B cell (primary cell): ENCODE results near the gene MED13. TPM values are rescaled to one million over a fixed set of nuclear protein-coding genes. Genes with fewer than 3 reads are reported as not detected.

Source experiments
- ATAC-seq: fragments of 200-7000 bp; cut with Tn5 transposase; one replicate; pipeline ENCODE4 v1.10.0; 2021; ENCODE audit warnings: low read depth, mild to moderate bottlenecking, moderate number of reproducible peaks, moderate library complexity
- CTCF ChIA-PET: fragments of 350-600 bp; sonication (Branson Sonifier 250); formaldehyde crosslinking; loops from one replicate; lab custom pipeline; 2021; ENCODE audit warnings: antibody characterized with exemption, inconsistent platforms; lab: Charles Lee
- POLR2A ChIA-PET: fragments of 350-600 bp; sonication (Branson Sonifier 250); formaldehyde crosslinking; loops from one replicate; lab custom pipeline; 2021; ENCODE audit warnings: antibody characterized with exemption; lab: Charles Lee
- DNase-seq: peaks from one replicate; pipeline ENCODE4 v3.0.0; 2013
- H2AFZ ChIP-seq: 2 replicates; pipeline ENCODE4 v1.6.1; 2012; ENCODE audit warnings: mild to moderate bottlenecking, low read depth, low read length; ENCODE audit not compliant: insufficient read depth, poor library complexity, severe bottlenecking
- H3K27ac ChIP-seq, 2 donors: 1 replicate in 1 of 2; 2 replicates in 1 of 2; pipeline ENCODE4 v1.5.1; 2012 to 2013; ENCODE audit warnings: low read length in 2 of 2, mild to moderate bottlenecking in 2 of 2, moderate library complexity in 1 of 2
- H3K27me3 ChIP-seq, 4 experiments: fragments of 200-600 bp in 1 of 4; sonication (generic) in 1 of 4; replicated peaks in 1 of 4; 1 replicate in 2 of 4; 2 replicates in 2 of 4; pipeline versions ENCODE4 v1.6.1 to v1.7.0; 2013 to 2016; ENCODE audit warnings: low read length in 3 of 4, mild to moderate bottlenecking in 2 of 4, mixed read lengths in 1 of 4, moderate library complexity in 1 of 4; ENCODE audit not compliant: insufficient read depth in 4 of 4, control insufficient read depth in 3 of 4; ENCODE audit errors: control extremely low read depth in 1 of 4
- H3K36me3 ChIP-seq, 2 experiments: replicated peaks in 1 of 2; 1 replicate in 1 of 2; 2 replicates in 1 of 2; pipeline versions ENCODE4 v1.6.1 to v1.7.1; 2013; ENCODE audit warnings: low read length in 1 of 2; ENCODE audit not compliant: insufficient read depth in 2 of 2, control insufficient read depth in 1 of 2; ENCODE audit errors: control extremely low read depth in 1 of 2, extremely low read depth in 1 of 2
- H3K4me1 ChIP-seq, 2 donors: fragments of 200-600 bp in 1 of 2; sonication (generic) in 1 of 2; 1 replicate in 1 of 2; 2 replicates in 1 of 2; pipeline versions ENCODE4 v1.5.1 to v1.6.1; 2013 to 2017; ENCODE audit warnings: low read length in 2 of 2; ENCODE audit not compliant: control insufficient read depth in 2 of 2, insufficient read depth in 2 of 2
- H3K4me2 ChIP-seq: replicated peaks from 2 replicates; pipeline ENCODE3; 2012; ENCODE audit warnings: mild to moderate bottlenecking, low read depth, low read length; ENCODE audit not compliant: poor library complexity, severe bottlenecking
- H3K4me3 ChIP-seq, 5 experiments: fragments of 200-600 bp in 1 of 5; sonication (generic) in 1 of 5; 1 replicate in 3 of 5; 2 replicates in 2 of 5; pipeline versions ENCODE4 v1.5.1 to v1.7.0; 2011 to 2016; ENCODE audit warnings: low read length in 4 of 5, mild to moderate bottlenecking in 4 of 5, low read depth in 2 of 5, control low read depth in 1 of 5, moderate library complexity in 1 of 5; ENCODE audit not compliant: insufficient read depth in 1 of 5; ENCODE audit errors: control extremely low read depth in 1 of 5, extremely low read depth in 1 of 5
- H3K79me2 ChIP-seq: fragments of 200-600 bp; sonication (generic); one replicate; pipeline ENCODE4 v1.6.0; 2016; ENCODE audit warnings: low read length; ENCODE audit not compliant: control insufficient read depth, insufficient read depth
- H3K9ac ChIP-seq: fragments of 200-600 bp; sonication (generic); 2 replicates; pipeline ENCODE4 v1.6.1; 2017; ENCODE audit warnings: mild to moderate bottlenecking, low read length, moderate library complexity
- H3K9me3 ChIP-seq, 3 donors: one replicate each; pipeline versions ENCODE4 v1.6.1 to v1.7.1; 2013; ENCODE audit warnings: low read length in 2 of 3; ENCODE audit not compliant: control insufficient read depth in 2 of 3, insufficient read depth in 1 of 3; ENCODE audit errors: control extremely low read depth in 1 of 3
- H4K20me1 ChIP-seq: 2 replicates; pipeline ENCODE4 v1.6.0; 2012; ENCODE audit warnings: mild to moderate bottlenecking, low read length; ENCODE audit not compliant: insufficient read depth, control insufficient read depth, poor library complexity, severe bottlenecking
- H3K27ac Mint-ChIP-seq: one replicate; pipeline ENCODE4 v1.8.0; 2021; ENCODE audit warnings: mixed read lengths
- H3K27me3 Mint-ChIP-seq: one replicate; pipeline ENCODE4 v1.8.0; 2021; ENCODE audit warnings: mixed read lengths
- H3K4me1 Mint-ChIP-seq: one replicate; pipeline ENCODE4 v1.8.0; 2021; ENCODE audit warnings: mixed read lengths
- H3K4me3 Mint-ChIP-seq: one replicate; pipeline ENCODE4 v1.8.0; 2021; ENCODE audit warnings: mixed read lengths
- H3K9me3 Mint-ChIP-seq: one replicate; pipeline ENCODE4 v1.8.0; 2022; ENCODE audit warnings: mixed read lengths; ENCODE audit not compliant: insufficient read depth
- CTCF ChIP-seq: fragments of 200-600 bp; IDR thresholded peaks from one replicate; pipeline ENCODE4 v1.8.0; 2022; ENCODE audit warnings: antibody characterized with exemption, mild to moderate bottlenecking
- EZH2 ChIP-seq: IDR thresholded peaks from 2 replicates; pipeline ENCODE4 v1.6.1; 2012; ENCODE audit warnings: borderline replicate concordance, low read depth, mild to moderate bottlenecking, moderate library complexity, low read length; ENCODE audit not compliant: insufficient read depth, poor library complexity, severe bottlenecking
- WGBS: methylation state at CpG from one replicate; pipeline ENCODE4 v1.1.5; 2013; ENCODE audit warnings: missing lambda C conversion rate; ENCODE audit not compliant: insufficient coverage; 5-methylcytosine and 5-hydroxymethylcytosine counted together
- intact Hi-C: fragments of 100-400 bp; cut with micrococcal nuclease; formaldehyde crosslinking; loops from one replicate; pipeline ENCODE4 v1.10.0; 2022
- polyA plus RNA-seq: library from polyadenylated mRNA; depleted of rRNA; stranded (reverse); fragments of >200 nt; gene quantifications from 2 replicates; pipeline ENCODE4 v1.2.3, GENCODE V29; 2012
- total RNA-seq, 2 donors: library from RNA; stranded (reverse); fragments of 120-200 nt in 1 of 2; gene quantifications; 1 replicate in 1 of 2; 2 replicates in 1 of 2; pipeline versions ENCODE4 v1.2.3 to v1.2.4, GENCODE V29; 2013 to 2022

MED13 gene
- total and polyA plus RNA-seq, 2 donors (not counting 1 experiment from before 2014, with no cell fraction given): 17.3 to 120 TPM

- peak overlapping the region in 1 of 2 donors; percentile 51 for H3K27ac ChIP-seq
- ChIA-PET CTCF (interaction anchor here (0.7 kb wide), 1 partner anchor 8 kb away, joined by 3 read pairs; no protein-coding TSS in a partner anchor), POLR2A (no interaction called here)
- no peaks in the 10 kb centered on the region for H3K27me3 Mint-ChIP-seq
- H3K4me1 ChIP-seq: peaks cover 0 to 7% of the 10 kb centered on the region in 2 donors
- H3K27ac Mint-ChIP-seq: peak overlapping the region; percentile 64
- H4K20me1 ChIP-seq: no peaks in the 10 kb centered on the region
- H3K4me1 Mint-ChIP-seq: peaks cover 5% of the 10 kb centered on the region
- H3K9me3 ChIP-seq: no peaks in the 10 kb centered on the region
- no CpG with 5 or more reads among the region's 5 CpGs for WGBS
- peak overlapping the region; percentile 59 for H3K4me3 Mint-ChIP-seq
- no peak for TF ChIP-seq CTCF
- TF ChIP-seq EZH2: no peak
- peaks cover 2 to 38% of the 10 kb centered on the region in 2 experiments for H3K36me3 ChIP-seq
- H3K9ac ChIP-seq: peak overlapping the region; percentile 31
- peak overlapping the region in 3 of 5 experiments; percentile 21 to 49 (median 39) for H3K4me3 ChIP-seq
- intact Hi-C loops: no loop called here
- no peaks in the 10 kb centered on the region for H3K27me3 ChIP-seq
- ATAC-seq (peak; percentile 51), DNase-seq (peak; percentile 53)
- no peaks in the 10 kb centered on the region for H3K79me2 ChIP-seq
- no peaks in the 10 kb centered on the region for H3K9me3 Mint-ChIP-seq
- peak overlapping the region; percentile 60 for H2AFZ ChIP-seq
- H3K4me2 ChIP-seq: peak overlapping the region; percentile 57
Observed at GRCh38 chr17:61904094-61904710, 160.9 kb downstream of the MED13 start.

GRCh38 chr17:61903251-61903650, 161.8 kb downstream of the MED13 start:
- Histone ChIP-seq H3K79me2 (no peaks in the 10 kb centered on the region), H4K20me1 (no peaks in the 10 kb centered on the region), H3K27me3 (no peaks in the 10 kb centered on the region), H3K9ac (no peak overlapping the region), H3K4me1 (peaks cover 0 to 7% of the 10 kb centered on the region in 2 donors), H2AFZ (no peak overlapping the region), H3K27ac (no peak overlapping the region), H3K36me3 (peaks cover under 1 to 39% of the 10 kb centered on the region in 2 experiments), H3K4me3 (no peak overlapping the region), H3K4me2 (no peak overlapping the region), H3K9me3 (no peaks in the 10 kb centered on the region)
- no peaks in the 10 kb centered on the region for H3K9me3 Mint-ChIP-seq
- peaks cover 5% of the 10 kb centered on the region for H3K4me1 Mint-ChIP-seq
- no peak overlapping the region for H3K4me3 Mint-ChIP-seq
- TF ChIP-seq CTCF (no peak), EZH2 (no peak)
- DNase-seq (no peak), ATAC-seq (no peak)
- intact Hi-C loops: no loop called here
- H3K27me3 Mint-ChIP-seq: no peaks in the 10 kb centered on the region
- no CpG with 5 or more reads among the region's 3 CpGs for WGBS
- POLR2A ChIA-PET: no interaction called here
- CTCF ChIA-PET: interaction anchor here (0.7 kb wide), 1 partner anchor 706 kb away, joined by 3 read pairs; no protein-coding TSS in a partner anchor
- H3K27ac Mint-ChIP-seq: no peak overlapping the region
